Prostate gland (tissue), 2 donors: Measurements from ENCODE around the gene ADAM17. TPM values are rescaled to one million over a fixed set of nuclear protein-coding genes. Genes with fewer than 3 reads are reported as not detected.
"Not testable (repeated sequence)": the region's sequence is repeated elsewhere in the genome, so short reads cannot be mapped to it uniquely, and the experiment has no call there.

Experiments used
- DNase-seq: peaks from one replicate; pipeline ENCODE4 v3.0.0-alpha.2; 2019; ENCODE audit warnings: low spot score
- H3K27ac ChIP-seq, 2 donors: fragments of 200-600 bp; sonication (generic); 2 replicates each; pipeline ENCODE4 v1.5.1; 2017 to 2019
- H3K27me3 ChIP-seq: fragments of 200-600 bp; sonication (generic); replicated peaks from 2 replicates; pipeline ENCODE4 v1.5.1; 2019; ENCODE audit not compliant: insufficient read depth
- H3K36me3 ChIP-seq, 2 donors: fragments of 200-600 bp; sonication (generic); 1 replicate in 1 of 2; 2 replicates in 1 of 2; pipeline versions ENCODE4 v1.5.1 to v1.8.1; 2017 to 2019
- H3K4me1 ChIP-seq: fragments of 200-600 bp; sonication (generic); replicated peaks from 2 replicates; pipeline ENCODE4 v1.5.1; 2019
- H3K4me3 ChIP-seq, 2 donors: fragments of 200-600 bp; sonication (generic); 2 replicates each; pipeline ENCODE4 v1.5.1; 2017 to 2019
- H3K9me3 ChIP-seq: fragments of 200-600 bp; sonication (generic); 2 replicates; pipeline ENCODE4 v1.5.1; 2017
- CTCF ChIP-seq, 4 experiments: fragments of 200-600 bp in 2 of 4; fragments of 450-650 bp in 2 of 4; sonication (generic) in 2 of 4; IDR thresholded peaks; 1 replicate in 3 of 4; 2 replicates in 1 of 4; pipeline ENCODE4 v1.5.1; 2016 to 2019; ENCODE audit warnings: antibody characterized with exemption in 4 of 4, mild to moderate bottlenecking in 2 of 4, moderate library complexity in 2 of 4
- POLR2A ChIP-seq: fragments of 450-650 bp; IDR thresholded peaks from one replicate; pipeline ENCODE4 v1.6.1; 2016; ENCODE audit warnings: antibody characterized with exemption, mild to moderate bottlenecking
- POLR2AphosphoS5 ChIP-seq: sonication (generic); formaldehyde crosslinking; IDR thresholded peaks from one replicate; pipeline ENCODE4 v1.6.1; 2017; ENCODE audit warnings: antibody characterized with exemption
- WGBS: methylation state at CpG from one replicate; pipeline ENCODE4 v1.1.5; 2018; 5-methylcytosine and 5-hydroxymethylcytosine counted together
- intact Hi-C: fragments of 100-400 bp; cut with DNase I; formaldehyde crosslinking; loops from one replicate; pipeline ENCODE4 v1.14.2; 2022
- total RNA-seq, 2 donors: library from RNA; depleted of rRNA; stranded (reverse); fragments of >200 nt; gene quantifications; one replicate each; pipeline ENCODE4 v1.1.0, GENCODE V29; 2016

Gene ADAM17
- total RNA-seq, 2 donors from 2014 or later = 15.8 to 40.0 TPM

DNA sequence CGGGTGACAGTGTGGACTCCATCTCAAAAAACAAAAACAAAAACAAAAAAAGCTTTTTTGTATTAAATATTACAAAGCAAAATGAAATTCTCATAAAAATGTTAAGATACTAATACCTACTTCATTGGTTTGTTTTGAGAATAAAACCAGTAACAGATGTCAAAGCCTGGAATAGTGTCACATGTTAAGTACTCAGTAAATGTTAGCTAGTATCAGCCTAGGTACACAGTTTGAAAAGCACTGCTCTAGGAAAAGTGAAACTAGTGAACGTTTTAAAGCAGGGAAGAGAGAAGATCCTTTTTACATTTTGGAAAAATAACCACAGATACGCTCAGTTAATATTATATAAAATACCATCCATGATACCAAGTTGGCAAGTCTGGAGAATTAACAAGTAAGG, 37.1 kb upstream of the ADAM17 start:
- no peak overlapping the region for H3K4me3 ChIP-seq
- intact Hi-C loops = no loop called here
- H3K27me3 ChIP-seq = no peaks in the 10 kb centered on the region
- WGBS = 68% methylated on average over 3 of the region's 3 CpGs
- TF ChIP-seq POLR2AphosphoS5 (peak; percentile 26), POLR2A (no peak)
- H3K27ac ChIP-seq = no peak overlapping the region
- no peaks in the 10 kb centered on the region for H3K4me1 ChIP-seq
- no peaks in the 10 kb centered on the region for H3K9me3 ChIP-seq
- H3K36me3 ChIP-seq = no peaks in the 10 kb centered on the region
- no peak for DNase-seq

- 85% methylated on average over 3 of the region's 3 CpGs for WGBS
- H3K4me1 ChIP-seq = no peaks in the 10 kb centered on the region
Measured at GRCh38 chr2:9590641-9591040, 35.0 kb upstream of the ADAM17 start.

GRCh38 chr2:9586465-9586864, 30.8 kb upstream of the ADAM17 start:
- TF ChIP-seq POLR2AphosphoS5 (no peak), POLR2A (no peak), CTCF (IDR thresholded peaks at IDR 0.05) (no peak)
- Histone ChIP-seq H3K9me3 (no peaks in the 10 kb centered on the region), H3K4me3 (no peak overlapping the region), H3K4me1 (no peaks in the 10 kb centered on the region), H3K27ac (no peak overlapping the region), H3K27me3 (no peaks in the 10 kb centered on the region), H3K36me3 (no peaks in the 10 kb centered on the region)
- 74% methylated on average over 3 of the region's 3 CpGs for WGBS
- DNase-seq = no peak
- intact Hi-C loops = no loop called here

More at GRCh38 chr2:9590641-9591040, 35.0 kb upstream of the ADAM17 start:
- Histone ChIP-seq H3K27ac (no peak overlapping the region), H3K4me3 (no peak overlapping the region), H3K27me3 (no peaks in the 10 kb centered on the region), H3K36me3 (no peaks in the 10 kb centered on the region), H3K9me3 (no peaks in the 10 kb centered on the region)
- intact Hi-C loops = no loop called here
- TF ChIP-seq CTCF (IDR thresholded peaks at IDR 0.05) (no peak), POLR2A (no peak), POLR2AphosphoS5 (no peak)
- DNase-seq = no peak

DNA sequence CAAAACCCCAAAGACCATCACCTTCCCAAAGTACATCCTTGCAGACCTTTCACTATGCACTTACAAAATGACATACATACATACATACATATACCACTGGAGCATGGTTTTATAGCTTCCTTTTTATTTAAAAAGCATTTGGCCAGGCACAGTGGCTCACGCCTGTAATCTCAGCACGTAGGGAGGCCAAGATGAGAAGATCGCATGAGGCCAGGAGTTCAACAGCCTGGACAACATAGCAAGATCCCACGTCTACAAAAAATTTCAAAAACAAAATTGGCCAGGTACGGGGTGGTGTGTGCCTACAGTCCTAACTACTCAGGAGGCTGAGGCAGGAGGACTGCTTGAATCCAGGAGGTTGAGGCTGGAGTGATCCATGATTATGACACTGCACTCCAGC, 29.9 kb upstream of the ADAM17 start:
- Histone ChIP-seq H3K27me3 (no peaks in the 10 kb centered on the region), H3K9me3 (no peaks in the 10 kb centered on the region), H3K36me3 (no peaks in the 10 kb centered on the region), H3K4me3 (no peak overlapping the region), H3K4me1 (no peaks in the 10 kb centered on the region), H3K27ac (no peak overlapping the region)
- intact Hi-C loops = no loop called here
- TF ChIP-seq CTCF (IDR thresholded peaks at IDR 0.05) (no peak), POLR2AphosphoS5 (no peak), POLR2A (no peak)
- no peak for DNase-seq
- WGBS = 94% methylated on average over 5 of the region's 5 CpGs

DNA sequence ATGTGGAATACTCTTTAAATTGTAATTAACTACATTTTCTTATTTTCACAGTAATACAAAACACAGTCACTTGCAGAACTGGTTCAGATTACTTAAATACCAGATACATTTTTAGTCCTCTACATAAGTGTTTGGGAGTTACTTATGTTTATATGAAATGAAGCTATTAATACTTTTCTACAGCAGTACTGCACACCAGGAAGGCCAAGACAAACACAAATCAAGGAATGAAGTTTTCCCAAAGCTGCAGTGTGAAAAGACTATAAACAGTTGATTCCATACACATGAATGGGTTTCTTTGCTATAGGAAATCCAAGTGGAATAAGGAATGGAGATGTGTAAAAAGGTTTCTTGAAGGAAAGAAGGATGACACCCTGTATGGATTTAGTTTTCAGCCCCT, 29.3 kb upstream of the ADAM17 start:
- H3K4me1 ChIP-seq, H3K4me3 ChIP-seq, intact Hi-C loops, H3K27me3 ChIP-seq, DNase-seq, H3K27ac ChIP-seq, H3K36me3 ChIP-seq, H3K9me3 ChIP-seq: not testable (repeated sequence)

DNA sequence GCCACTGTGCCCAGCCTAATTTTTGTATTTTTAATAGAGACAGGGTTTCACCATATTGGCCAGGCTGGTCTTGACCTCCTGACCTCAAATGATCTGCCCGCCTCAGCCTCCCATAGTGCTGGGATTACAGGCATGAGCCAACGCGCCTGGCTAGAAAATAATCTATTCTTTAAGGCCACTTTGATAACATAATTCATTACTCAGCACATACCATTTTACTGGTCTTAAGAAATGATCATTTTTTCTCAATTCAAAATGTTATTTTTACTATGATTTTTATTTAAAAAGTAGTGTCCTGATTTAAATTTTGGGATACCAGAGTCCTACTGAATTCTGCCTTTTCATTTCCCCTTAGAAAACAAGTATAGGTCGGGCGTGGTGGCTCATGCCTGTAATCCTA, 27.0 kb upstream of the ADAM17 start:
- WGBS = 96% methylated on average over 5 of the region's 5 CpGs
- intact Hi-C loops = no loop called here
- TF ChIP-seq POLR2AphosphoS5 = no peak
- TF ChIP-seq CTCF (IDR thresholded peaks at IDR 0.05) = no peak
- H3K27ac ChIP-seq = no peak overlapping the region
- no peaks in the 10 kb centered on the region for H3K36me3 ChIP-seq
- H3K27me3 ChIP-seq = no peaks in the 10 kb centered on the region
- no peak overlapping the region for H3K4me3 ChIP-seq
- no peak for DNase-seq
- H3K4me1 ChIP-seq = no peaks in the 10 kb centered on the region
- no peaks in the 10 kb centered on the region for H3K9me3 ChIP-seq
